Psoas muscle (tissue), 8 donors: Measurements from ENCODE around the gene KNOP1. TPM values are rescaled to one million over a fixed set of nuclear protein-coding genes. Genes with fewer than 3 reads are reported as not detected.
A peak's percentile ranks its signal among the peaks of the same experiment; 100 is the strongest.
"Not testable (repeated sequence)": the region's sequence is repeated elsewhere in the genome, so short reads cannot be mapped to it uniquely, and the experiment has no call there.

ENCODE experiments used
- ATAC-seq, 4 donors: fragments of 200-7000 bp; cut with Tn5 transposase; one replicate each; pipeline ENCODE4 v1.9.1; 2020; ENCODE audit warnings: moderate library complexity in 3 of 4, mild to moderate bottlenecking in 2 of 4
- DNase-seq, 2 donors: peaks; one replicate each; pipeline ENCODE4 v3.0.0-alpha.2; 2020
- H3K27ac ChIP-seq: fragments of 200-600 bp; one replicate; pipeline ENCODE4 v1.8.0; 2022
- H3K27me3 ChIP-seq, 3 donors: fragments of 200-600 bp in 1 of 3; one replicate each; pipeline versions ENCODE4 v1.6.1 to v1.8.0; 2013 to 2022; ENCODE audit warnings: low read length in 2 of 3, mild to moderate bottlenecking in 2 of 3, moderate library complexity in 1 of 3; ENCODE audit not compliant: insufficient read depth in 3 of 3
- H3K36me3 ChIP-seq, 2 donors: fragments of 200-600 bp in 1 of 2; one replicate each; pipeline versions ENCODE4 v1.6.1 to v1.8.0; 2013 to 2022; ENCODE audit warnings: low read depth in 1 of 2, mild to moderate bottlenecking in 1 of 2, moderate library complexity in 1 of 2; ENCODE audit not compliant: insufficient read depth in 1 of 2
- H3K4me1 ChIP-seq: fragments of 200-600 bp; one replicate; pipeline ENCODE4 v1.8.0; 2022
- H3K4me3 ChIP-seq: fragments of 200-600 bp; one replicate; pipeline ENCODE4 v1.8.0; 2022; ENCODE audit warnings: mild to moderate bottlenecking
- H3K9me3 ChIP-seq: fragments of 200-600 bp; one replicate; pipeline ENCODE4 v1.8.0; 2022
- WGBS, 3 donors: extraction: QIAGEN DNeasy Blood & Tissue Kit; methylation state at CpG; one replicate each; pipeline versions ENCODE4 v1.1.6 to v1.1.7; 2013; 5-methylcytosine and 5-hydroxymethylcytosine counted together
- intact Hi-C, 2 donors: fragments of 100-400 bp; cut with DNase I; formaldehyde crosslinking; loops; one replicate each; pipeline versions ENCODE4 v1.11.0 to v1.14.2; 2022
- polyA plus RNA-seq, 3 donors: library from polyadenylated mRNA; stranded (reverse); fragments of 200-250 nt; gene quantifications; one replicate each; pipeline ENCODE4 v1.2.3, GENCODE V29; 2013
- total RNA-seq, 4 donors: library from RNA; stranded (reverse); fragmentation: NEBNext Ultra II Directional in 2 of 4; extraction: Animal tissue kit (Norgen Biotek cat#: 25700) in 2 of 4; gene quantifications; one replicate each; pipeline versions ENCODE4 v1.2.1 to v1.2.4, GENCODE V29; 2021 to 2023
- TF ChIP-seq, protein P1 (sequence below): fragments of 200-600 bp; IDR thresholded peaks from one replicate; pipeline ENCODE4 v1.8.0; 2022; ENCODE audit warnings: antibody characterized with exemption
- donor health status: healthy with polysubstance abuse.
- donor health status: DM: no; HTN: no; CAD: no; lungs with moderate emphysema.
- donor health status: Bipolar disorder and iron deficiency.
- donor health status: healthy.
- donor health status: DM: yes; HTN: yes; CAD: no.
- donor health status: DM: no; HTN: no; CAD: no.
- donor health status: DM: no; HTN: no; CAD: no.
- donor health status: DM: yes; HTN: yes; CAD: no.

KNOP1 gene
- total and polyA plus RNA-seq, 7 donors, result 5.9 to 14.7 (median 9.5) TPM

DNA sequence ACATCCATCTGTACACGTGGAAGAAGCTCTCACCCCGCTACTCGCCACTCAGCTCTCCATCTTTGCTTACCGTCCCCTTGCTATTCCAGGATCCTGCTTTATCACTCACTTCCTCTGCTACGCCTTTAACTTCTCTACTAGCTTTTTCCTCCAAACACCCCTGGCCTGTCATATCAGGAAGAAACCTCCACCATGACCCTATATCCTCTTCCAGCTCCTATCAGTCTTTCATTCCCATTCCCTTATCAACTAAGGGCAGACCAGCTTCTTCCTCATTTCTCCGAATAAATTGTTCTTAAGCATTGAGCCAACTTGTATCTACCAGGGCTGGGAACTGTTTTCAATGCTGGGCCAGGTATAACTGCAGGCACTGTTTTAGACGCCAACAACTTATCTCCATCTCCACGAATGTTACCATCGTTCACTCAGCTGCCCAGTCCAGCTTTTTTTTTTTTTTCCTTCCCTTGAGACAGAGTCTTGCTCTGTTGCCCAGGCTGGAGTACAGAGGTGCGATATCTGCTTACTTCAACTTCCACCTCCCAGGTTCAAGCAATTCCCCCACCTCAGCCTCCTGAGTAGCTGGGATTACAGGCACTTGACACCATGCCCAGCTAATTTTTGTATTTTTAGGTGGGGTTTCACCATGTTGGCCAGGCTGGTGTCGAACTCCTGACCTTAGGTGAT lies 4.4 kb upstream of the KNOP1 start:
- no peak overlapping the region for H3K4me3 ChIP-seq
- intact Hi-C loops, result no loop called here
- WGBS, 3 donors, result 84 to 88% (median 85%) methylated on average over 11 of the region's 11 CpGs
- H3K4me1 ChIP-seq, result peaks cover under 1% of the 10 kb centered on the region
- no peaks in the 10 kb centered on the region for H3K9me3 ChIP-seq
- H3K36me3 ChIP-seq, result no peaks in the 10 kb centered on the region
- TF ChIP-seq, protein P1, sequence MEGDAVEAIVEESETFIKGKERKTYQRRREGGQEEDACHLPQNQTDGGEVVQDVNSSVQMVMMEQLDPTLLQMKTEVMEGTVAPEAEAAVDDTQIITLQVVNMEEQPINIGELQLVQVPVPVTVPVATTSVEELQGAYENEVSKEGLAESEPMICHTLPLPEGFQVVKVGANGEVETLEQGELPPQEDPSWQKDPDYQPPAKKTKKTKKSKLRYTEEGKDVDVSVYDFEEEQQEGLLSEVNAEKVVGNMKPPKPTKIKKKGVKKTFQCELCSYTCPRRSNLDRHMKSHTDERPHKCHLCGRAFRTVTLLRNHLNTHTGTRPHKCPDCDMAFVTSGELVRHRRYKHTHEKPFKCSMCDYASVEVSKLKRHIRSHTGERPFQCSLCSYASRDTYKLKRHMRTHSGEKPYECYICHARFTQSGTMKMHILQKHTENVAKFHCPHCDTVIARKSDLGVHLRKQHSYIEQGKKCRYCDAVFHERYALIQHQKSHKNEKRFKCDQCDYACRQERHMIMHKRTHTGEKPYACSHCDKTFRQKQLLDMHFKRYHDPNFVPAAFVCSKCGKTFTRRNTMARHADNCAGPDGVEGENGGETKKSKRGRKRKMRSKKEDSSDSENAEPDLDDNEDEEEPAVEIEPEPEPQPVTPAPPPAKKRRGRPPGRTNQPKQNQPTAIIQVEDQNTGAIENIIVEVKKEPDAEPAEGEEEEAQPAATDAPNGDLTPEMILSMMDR, result no peak
- H3K27ac ChIP-seq, result no peak overlapping the region
- H3K27me3 ChIP-seq, result no peaks in the 10 kb centered on the region
- no peak for ATAC-seq
- DNase-seq, result no peak

DNA sequence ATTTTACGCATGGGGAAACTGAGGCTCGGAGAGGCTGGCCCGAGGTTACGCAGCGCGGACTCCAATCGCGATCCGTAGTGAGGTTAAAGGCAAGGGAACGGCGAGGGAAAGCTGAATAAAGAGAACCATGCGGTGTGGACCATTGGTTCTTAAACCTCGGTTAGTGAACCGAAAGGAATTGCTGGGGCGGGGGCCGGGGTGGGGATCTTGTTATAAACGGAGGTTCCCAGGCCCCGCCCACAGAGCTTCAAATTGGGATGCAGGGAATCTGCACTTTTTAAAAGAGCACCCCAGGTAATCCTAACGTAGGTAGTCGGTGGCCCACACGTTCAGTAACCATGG lies 568 bp upstream of the KNOP1 start:
- H3K4me3 ChIP-seq, result peak overlapping the region; percentile 87
- peaks cover 2 to 25% of the 10 kb centered on the region in 2 donors for H3K36me3 ChIP-seq
- H3K9me3 ChIP-seq, result no peaks in the 10 kb centered on the region
- intact Hi-C loops, result loop anchor here (5.0 kb wide), 3 partner anchors 89 to 164 kb away; partner anchors contain the start of gene GPRC5B (in 1 of the 2)
- WGBS, 3 donors, result 0 to 2% (median 1%) methylated on average over 21 of the region's 21 CpGs
- no peaks in the 10 kb centered on the region for H3K27me3 ChIP-seq
- no peak for ATAC-seq
- peak overlapping the region; percentile 85 for H3K27ac ChIP-seq
- TF ChIP-seq, protein P1, result no peak
- H3K4me1 ChIP-seq, result peaks cover 12% of the 10 kb centered on the region
- DNase-seq, result no peak

DNA sequence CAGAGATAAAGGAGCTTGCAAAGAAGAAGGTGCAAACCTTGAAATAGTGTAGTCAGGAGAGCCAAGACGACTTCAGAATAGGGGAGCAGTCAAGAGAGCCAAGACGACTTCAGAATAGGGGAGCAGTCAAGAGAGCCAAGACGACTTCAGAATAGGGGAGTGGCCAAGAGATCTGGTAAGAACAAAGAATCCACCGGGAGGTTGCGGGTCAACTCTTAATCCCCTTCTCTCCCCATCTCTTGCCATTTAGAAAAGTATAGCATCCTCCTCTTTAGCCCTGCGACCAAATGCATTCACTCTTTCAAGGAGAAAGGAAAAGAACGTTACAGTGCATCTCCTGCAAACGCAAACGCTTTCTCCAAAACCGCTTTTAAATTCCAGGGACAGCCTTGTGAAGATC lies 713 bp downstream of the KNOP1 start:
- WGBS, 3 donors, result 0 to 1% (median 0%) methylated on average over 10 of the region's 10 CpGs

DNA sequence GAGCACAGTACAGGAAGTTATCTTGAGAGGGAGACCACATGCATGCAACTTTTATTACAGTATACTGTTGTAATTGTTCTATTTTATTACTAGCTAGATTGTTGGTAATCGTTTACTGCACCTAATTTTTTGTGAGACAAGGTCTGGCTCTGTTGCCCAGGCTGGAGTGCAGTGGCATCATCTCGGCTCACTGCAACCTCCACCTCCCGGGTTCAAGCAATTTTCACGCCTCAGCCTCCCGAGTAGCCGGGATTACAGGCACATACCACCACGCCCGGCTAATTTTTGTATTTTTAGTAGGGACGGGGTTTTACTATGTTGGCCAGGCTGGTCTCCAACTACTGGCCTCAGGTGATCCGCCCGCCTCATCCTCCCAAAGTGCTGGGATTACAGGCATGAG lies 1.3 kb downstream of the KNOP1 start:
- H3K27ac ChIP-seq, DNase-seq, H3K9me3 ChIP-seq, ATAC-seq, H3K27me3 ChIP-seq: not testable (repeated sequence)
- peaks cover 12% of the 10 kb centered on the region for H3K4me1 ChIP-seq
- H3K36me3 ChIP-seq, result peaks cover 4 to 38% of the 10 kb centered on the region in 2 donors
- WGBS, 3 donors, result 16 to 26% (median 19%) methylated on average over 11 of the region's 11 CpGs
- intact Hi-C loops, result loop anchor here (5.0 kb wide), 3 partner anchors 91 to 166 kb away; partner anchors contain the start of gene GPRC5B (in 1 of the 2)
- peak overlapping the region; percentile 87 for H3K4me3 ChIP-seq

More for the DNA sequence above, 713 bp downstream of the KNOP1 start:
- peak overlapping the region; percentile 85 for H3K27ac ChIP-seq
- H3K4me3 ChIP-seq, result peak overlapping the region; percentile 87
- peaks cover 12% of the 10 kb centered on the region for H3K4me1 ChIP-seq
- H3K9me3 ChIP-seq, result no peaks in the 10 kb centered on the region
- ATAC-seq (peak in 1 of 4 donors; percentile 3), DNase-seq (no peak)
- H3K36me3 ChIP-seq, result peaks cover 4 to 38% of the 10 kb centered on the region in 2 donors
- intact Hi-C loops, result loop anchor here (5.0 kb wide), 3 partner anchors 90 to 165 kb away; partner anchors contain the start of gene GPRC5B (in 1 of the 2)
- TF ChIP-seq, protein P1, result no peak
- H3K27me3 ChIP-seq, result no peaks in the 10 kb centered on the region

DNA sequence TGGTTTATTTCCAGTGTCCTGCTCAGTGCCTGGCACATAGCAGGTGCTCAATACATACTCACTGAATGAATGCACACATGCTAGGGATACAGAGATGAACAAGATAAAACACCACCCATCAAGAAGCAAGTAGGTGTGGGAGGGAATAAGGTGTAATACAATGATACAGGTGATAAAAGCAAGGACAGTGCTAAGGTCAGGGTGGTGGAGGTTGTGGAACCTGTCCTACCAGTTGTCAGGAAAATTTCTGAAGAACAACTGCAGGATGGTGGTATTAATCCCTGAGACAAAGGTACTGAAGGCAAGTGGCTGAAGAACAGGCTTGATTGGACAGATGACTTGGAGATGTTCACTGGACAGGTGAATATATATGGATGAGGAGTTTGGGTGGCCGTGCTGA lies 1.8 kb downstream of the KNOP1 start:
- WGBS, 3 donors, result 70 to 81% (median 75%) methylated on average over 1 of the region's 1 CpG
- Histone ChIP-seq H3K27me3 (no peaks in the 10 kb centered on the region), H3K36me3 (peaks cover 4 to 38% of the 10 kb centered on the region in 2 donors), H3K9me3 (no peaks in the 10 kb centered on the region), H3K4me1 (peaks cover 12% of the 10 kb centered on the region), H3K4me3 (peak overlapping the region; percentile 87), H3K27ac (no peak overlapping the region)
- intact Hi-C loops, result loop anchor here (5.0 kb wide), 3 partner anchors 91 to 166 kb away; partner anchors contain the start of gene GPRC5B (in 1 of the 2)
- DNase-seq (no peak), ATAC-seq (no peak)
- TF ChIP-seq, protein P1, result no peak
